Gastrocnemius medialis (tissue), 4 donors: ENCODE data around the gene DPP9. TPM values are rescaled to one million over a fixed set of nuclear protein-coding genes. Genes with fewer than 3 reads are reported as not detected.
A peak's percentile ranks its signal among the peaks of the same experiment; 100 is the strongest.

Experiments
- ATAC-seq, 2 donors: fragments of 150-250 bp; one replicate each; pipeline ENCODE4 v1.9.1; 2016
- DNase-seq, 2 donors: peaks; one replicate each; pipeline ENCODE4 v3.0.0-alpha.2; 2019
- H3K27ac ChIP-seq, 4 donors: fragments of 200-600 bp; sonication (generic); 1 replicate in 1 of 4; 2 replicates in 3 of 4; pipeline ENCODE4 v1.5.1; 2016 to 2018; ENCODE audit warnings: mild to moderate bottlenecking in 2 of 4, moderate library complexity in 1 of 4
- H3K27me3 ChIP-seq, 3 donors: fragments of 200-600 bp; sonication (generic) in 2 of 3; 1 replicate in 1 of 3; 2 replicates in 2 of 3; pipeline versions ENCODE4 v1.5.1 to v1.6.0; 2016 to 2019; ENCODE audit warnings: mild to moderate bottlenecking in 1 of 3, moderate library complexity in 1 of 3
- H3K36me3 ChIP-seq, 2 donors: fragments of 200-600 bp; sonication (generic) in 1 of 2; one replicate each; pipeline ENCODE4 v1.5.1; 2017 to 2018
- H3K4me1 ChIP-seq, 2 donors: fragments of 200-600 bp; sonication (generic) in 1 of 2; one replicate each; pipeline ENCODE4 v1.5.1; 2016 to 2017; ENCODE audit warnings: mild to moderate bottlenecking in 2 of 2
- H3K4me3 ChIP-seq, 4 donors: fragments of 200-600 bp; sonication (generic) in 3 of 4; 1 replicate in 1 of 4; 2 replicates in 3 of 4; pipeline ENCODE4 v1.5.1; 2016 to 2019; ENCODE audit warnings: mild to moderate bottlenecking in 2 of 4
- H3K9me3 ChIP-seq, 3 donors: fragments of 200-600 bp; sonication (generic) in 2 of 3; 1 replicate in 1 of 3; 2 replicates in 2 of 3; pipeline ENCODE4 v1.5.1; 2016 to 2019
- POLR2A ChIP-seq, 2 donors: fragments of 450-650 bp; IDR thresholded peaks; one replicate each; pipeline ENCODE4 v1.6.1; 2017; ENCODE audit warnings: antibody characterized with exemption in 2 of 2, mild to moderate bottlenecking in 2 of 2, moderate library complexity in 2 of 2
- in situ Hi-C, 4 donors: fragments of 200-750 bp; cut with MboI; loops; one replicate each; pipeline versions ENCODE4 v1.15.0 to v1.8.0; 2017; ENCODE audit warnings: low sequenced_read_pairs in 4 of 4
- intact Hi-C: fragments of 100-400 bp; cut with DNase I; formaldehyde crosslinking; loops from one replicate; pipeline ENCODE4 v1.15.1; 2023; ENCODE audit warnings: low total_unique reads
- total RNA-seq, 4 donors: library from RNA; depleted of rRNA; stranded (reverse); fragments of >200 nt; gene quantifications; one replicate each; pipeline versions ENCODE4 v1.1.0 to v1.2.3, GENCODE V29; 2016
- TF ChIP-seq, protein P1 (sequence below), 5 experiments: fragments of 450-650 bp in 3 of 5; fragments of 200-600 bp in 2 of 5; sonication (generic) in 2 of 5; IDR thresholded peaks in 4 of 5; conservative IDR thresholded peaks in 1 of 5; 1 replicate in 4 of 5; 2 replicates in 1 of 5; pipeline ENCODE4 v1.5.1; 2016 to 2019; ENCODE audit warnings: antibody characterized with exemption in 5 of 5, mild to moderate bottlenecking in 3 of 5, moderate library complexity in 3 of 5

DPP9 gene
- total RNA-seq, 4 donors from 2014 or later = 92.6 to 208 (median 148) TPM

DNA sequence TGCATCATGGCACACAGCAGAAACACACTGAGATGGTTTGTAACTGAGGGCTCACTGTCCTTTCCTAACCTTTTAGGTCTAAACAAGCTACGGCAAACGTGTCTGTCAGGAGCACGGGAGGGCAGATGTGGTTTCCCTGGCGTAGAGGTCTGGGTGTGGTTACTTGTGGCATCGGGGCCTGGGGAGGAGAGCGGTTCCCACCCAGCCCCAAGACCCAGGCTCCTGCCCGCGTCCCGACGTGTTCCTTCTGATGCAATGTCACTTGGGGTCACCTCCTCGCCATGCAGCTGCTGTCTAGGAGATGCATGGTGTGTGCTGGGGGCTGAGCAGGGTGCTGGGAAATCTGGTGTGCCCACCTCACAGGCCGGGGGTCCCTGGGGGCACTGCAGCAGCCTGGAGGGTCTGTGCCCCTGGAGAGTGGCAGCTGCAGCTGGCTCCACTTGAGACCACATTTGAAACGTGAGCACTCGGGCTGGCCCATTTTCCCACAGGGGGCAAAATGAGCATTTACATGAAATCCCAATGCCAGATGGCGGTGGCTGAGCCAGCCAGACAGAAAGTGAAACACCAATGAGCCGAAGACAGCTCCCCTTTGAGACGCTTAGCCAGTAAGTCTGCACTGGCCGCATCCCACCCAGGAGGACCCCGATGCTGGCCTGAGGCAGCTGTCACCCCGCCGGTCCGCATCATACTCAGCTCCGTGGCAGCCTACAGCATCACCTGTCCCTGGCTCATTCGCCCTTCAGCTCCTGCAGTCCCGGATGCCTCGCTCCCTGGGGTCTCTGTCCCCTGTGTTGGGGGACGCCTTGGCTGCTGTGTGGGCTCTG lies 31.2 kb downstream of the DPP9 start:
- no peak for TF ChIP-seq POLR2A (IDR thresholded peaks at IDR 0.05)
- TF ChIP-seq, protein P1, sequence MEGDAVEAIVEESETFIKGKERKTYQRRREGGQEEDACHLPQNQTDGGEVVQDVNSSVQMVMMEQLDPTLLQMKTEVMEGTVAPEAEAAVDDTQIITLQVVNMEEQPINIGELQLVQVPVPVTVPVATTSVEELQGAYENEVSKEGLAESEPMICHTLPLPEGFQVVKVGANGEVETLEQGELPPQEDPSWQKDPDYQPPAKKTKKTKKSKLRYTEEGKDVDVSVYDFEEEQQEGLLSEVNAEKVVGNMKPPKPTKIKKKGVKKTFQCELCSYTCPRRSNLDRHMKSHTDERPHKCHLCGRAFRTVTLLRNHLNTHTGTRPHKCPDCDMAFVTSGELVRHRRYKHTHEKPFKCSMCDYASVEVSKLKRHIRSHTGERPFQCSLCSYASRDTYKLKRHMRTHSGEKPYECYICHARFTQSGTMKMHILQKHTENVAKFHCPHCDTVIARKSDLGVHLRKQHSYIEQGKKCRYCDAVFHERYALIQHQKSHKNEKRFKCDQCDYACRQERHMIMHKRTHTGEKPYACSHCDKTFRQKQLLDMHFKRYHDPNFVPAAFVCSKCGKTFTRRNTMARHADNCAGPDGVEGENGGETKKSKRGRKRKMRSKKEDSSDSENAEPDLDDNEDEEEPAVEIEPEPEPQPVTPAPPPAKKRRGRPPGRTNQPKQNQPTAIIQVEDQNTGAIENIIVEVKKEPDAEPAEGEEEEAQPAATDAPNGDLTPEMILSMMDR (IDR thresholded peaks at IDR 0.05 in 4 of 5, conservative IDR thresholded peaks at IDR 0.05 in 1 of 5) = no peak
- DNase-seq = peak in 1 of 2 donors; percentile 54
- in situ Hi-C loops (no loop called here), intact Hi-C loops (loop anchor here (2.0 kb wide), 1 partner anchor 14 kb away; no protein-coding TSS in a partner anchor)
- Histone ChIP-seq H3K27ac (peak overlapping the region; percentile 95 to 97 (median 96)), H3K4me3 (no peak overlapping the region), H3K9me3 (no peaks in the 10 kb centered on the region), H3K27me3 (no peaks in the 10 kb centered on the region), H3K36me3 (peaks cover 0 to 48% of the 10 kb centered on the region in 2 donors), H3K4me1 (peaks cover 51% of the 10 kb centered on the region in 2 donors)
- ATAC-seq = no peak

DNA sequence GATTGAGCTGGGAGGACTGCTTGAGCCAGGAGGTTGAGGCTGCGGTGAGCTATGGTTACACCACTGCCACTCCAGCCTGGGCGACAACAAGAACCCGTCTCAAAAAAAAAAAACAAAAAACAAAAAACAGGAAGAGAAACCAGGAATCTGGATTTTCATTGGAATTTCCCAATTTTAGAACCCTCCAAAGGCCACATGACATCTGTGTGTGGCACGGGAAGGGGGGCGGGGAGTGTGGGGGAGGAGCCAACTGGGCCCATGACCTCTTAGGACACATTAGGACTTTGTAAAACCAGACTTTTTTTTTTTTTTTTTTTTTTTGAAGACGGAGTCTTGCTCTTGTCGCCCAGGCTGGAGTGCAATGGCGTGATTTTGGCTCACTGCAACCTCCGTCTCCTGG lies 32.3 kb downstream of the DPP9 start:
- ATAC-seq (no peak), DNase-seq (peak in 1 of 2 donors; percentile 60)
- peaks cover 0 to 58% of the 10 kb centered on the region in 2 donors for H3K36me3 ChIP-seq
- no peaks in the 10 kb centered on the region for H3K9me3 ChIP-seq
- TF ChIP-seq, protein P1 (IDR thresholded peaks at IDR 0.05 in 4 of 5, conservative IDR thresholded peaks at IDR 0.05 in 1 of 5) = no peak
- TF ChIP-seq POLR2A (IDR thresholded peaks at IDR 0.05) = no peak
- H3K4me1 ChIP-seq = peaks cover 42% of the 10 kb centered on the region in 2 donors
- H3K4me3 ChIP-seq = no peak overlapping the region
- peak overlapping the region; percentile 95 to 97 (median 96) for H3K27ac ChIP-seq
- in situ Hi-C loops (no loop called here), intact Hi-C loops (no loop called here)
- H3K27me3 ChIP-seq = no peaks in the 10 kb centered on the region

DNA sequence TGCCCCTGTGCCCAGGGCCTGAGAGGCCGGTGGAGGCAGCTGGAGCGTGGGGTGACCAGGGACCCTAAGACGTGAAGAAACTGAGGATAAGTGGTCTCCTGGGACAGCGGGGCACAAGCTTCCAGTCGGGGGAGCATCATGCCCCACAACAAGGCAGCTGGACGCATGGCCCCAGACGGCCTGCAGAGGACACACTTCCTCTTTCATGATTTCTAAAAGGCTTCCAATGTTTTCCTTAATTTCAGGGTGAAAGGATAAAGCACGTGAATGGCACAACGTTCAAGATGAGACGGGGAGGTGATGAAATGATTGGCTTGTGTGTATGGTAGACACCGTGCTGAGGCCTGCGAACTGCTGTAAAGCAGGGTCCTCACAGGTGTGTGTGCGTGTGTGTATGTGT lies 33.3 kb downstream of the DPP9 start:
- TF ChIP-seq, protein P1 (IDR thresholded peaks at IDR 0.05 in 4 of 5, conservative IDR thresholded peaks at IDR 0.05 in 1 of 5) = no peak
- TF ChIP-seq POLR2A (IDR thresholded peaks at IDR 0.05) = no peak
- in situ Hi-C loops (no loop called here), intact Hi-C loops (no loop called here)
- ATAC-seq (no peak), DNase-seq (no peak)
- Histone ChIP-seq H3K9me3 (no peaks in the 10 kb centered on the region), H3K36me3 (peaks cover 0 to 68% of the 10 kb centered on the region in 2 donors), H3K4me3 (no peak overlapping the region), H3K4me1 (peaks cover 32 to 34% of the 10 kb centered on the region in 2 donors), H3K27me3 (no peaks in the 10 kb centered on the region), H3K27ac (peak overlapping the region in 1 of 4 donors; percentile 96)

DNA sequence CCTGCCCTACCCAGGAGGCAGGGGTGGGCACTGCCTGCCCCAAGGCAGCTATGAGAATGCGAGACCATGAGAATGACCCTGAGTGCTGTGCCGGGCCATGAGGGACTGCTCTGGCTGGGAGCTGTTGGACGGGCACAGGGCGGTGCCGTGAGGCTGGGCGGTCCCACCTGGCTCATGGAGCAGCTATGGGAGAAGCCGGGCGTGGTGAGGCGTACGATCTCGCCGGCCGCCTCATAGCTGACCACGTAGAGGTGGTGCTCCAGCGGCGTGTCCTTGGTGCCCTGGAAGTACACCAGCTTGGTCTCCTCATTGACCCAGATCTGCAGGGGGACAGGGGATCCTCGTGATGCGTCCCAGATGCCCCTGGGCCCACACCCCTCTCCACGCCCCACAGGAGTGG lies 34.2 kb downstream of the DPP9 start:
- Histone ChIP-seq H3K4me3 (no peak overlapping the region), H3K9me3 (no peaks in the 10 kb centered on the region), H3K36me3 (peaks cover 0 to 77% of the 10 kb centered on the region in 2 donors), H3K4me1 (peaks cover 24 to 26% of the 10 kb centered on the region in 2 donors), H3K27me3 (no peaks in the 10 kb centered on the region), H3K27ac (no peak overlapping the region)
- in situ Hi-C loops = no loop called here
- ATAC-seq = no peak
- intact Hi-C loops = no loop called here
- DNase-seq = no peak
- TF ChIP-seq, protein P1 (IDR thresholded peaks at IDR 0.05 in 4 of 5, conservative IDR thresholded peaks at IDR 0.05 in 1 of 5) = no peak
- TF ChIP-seq POLR2A (IDR thresholded peaks at IDR 0.05) = no peak
